Mucosa of rectum (tissue), 2 donors: ENCODE results near the gene CCDC81.

ENCODE experiments used
- H3K27ac ChIP-seq, 2 donors: one replicate each; pipeline ENCODE4 v1.7.0; 2013; ENCODE audit warnings: inconsistent platforms in 2 of 2, low read depth in 2 of 2, low read length in 2 of 2
- H3K27me3 ChIP-seq, 2 donors: one replicate each; pipeline ENCODE4 v1.7.0; 2013; ENCODE audit warnings: low read length in 2 of 2; ENCODE audit not compliant: control insufficient read depth in 2 of 2, insufficient read depth in 2 of 2
- H3K36me3 ChIP-seq, 2 donors: one replicate each; pipeline ENCODE4 v1.7.0; 2013; ENCODE audit warnings: low read length in 2 of 2; ENCODE audit not compliant: control insufficient read depth in 2 of 2, insufficient read depth in 2 of 2
- H3K4me1 ChIP-seq, 2 donors: one replicate each; pipeline ENCODE4 v1.7.0; 2013; ENCODE audit warnings: low read length in 2 of 2, mild to moderate bottlenecking in 1 of 2; ENCODE audit not compliant: control insufficient read depth in 2 of 2, insufficient read depth in 2 of 2
- H3K4me3 ChIP-seq, 2 donors: one replicate each; pipeline ENCODE4 v1.7.0; 2013; ENCODE audit warnings: low read length in 2 of 2
- H3K9ac ChIP-seq, 2 donors: one replicate each; pipeline ENCODE4 v1.7.0; 2013; ENCODE audit warnings: low read length in 2 of 2, low read depth in 1 of 2, mild to moderate bottlenecking in 1 of 2
- H3K9me3 ChIP-seq, 2 donors: one replicate each; pipeline ENCODE4 v1.7.0; 2013; ENCODE audit warnings: low read length in 2 of 2; ENCODE audit not compliant: control insufficient read depth in 2 of 2
- donor health status: healthy.
- donor health status: Normal muscosa, but diverticular disease.

Gene CCDC81

DNA sequence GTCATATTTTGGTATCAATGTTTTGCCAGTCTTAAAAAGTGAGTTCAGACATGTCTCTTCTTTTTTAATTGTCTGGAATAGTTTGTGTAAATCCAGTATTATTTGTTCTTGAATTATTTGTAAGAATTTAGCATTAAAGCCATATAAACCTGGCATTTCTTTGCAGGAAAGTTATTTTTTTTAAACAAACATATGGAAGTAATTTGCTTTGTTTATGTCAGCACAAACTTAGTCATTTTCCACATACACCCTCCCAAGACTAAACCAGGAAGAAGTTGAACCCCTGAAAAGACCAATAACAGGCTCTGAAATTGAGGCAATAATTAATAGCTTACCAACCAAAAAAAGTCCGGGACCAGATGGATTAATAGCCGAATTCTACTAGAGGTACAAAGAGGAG lies 9.1 kb upstream of the CCDC81 start:
- Histone ChIP-seq H3K4me3 (no peak overlapping the region), H3K9ac (no peak overlapping the region), H3K4me1 (no peaks in the 10 kb centered on the region), H3K27ac (no peak overlapping the region), H3K9me3 (no peaks in the 10 kb centered on the region), H3K27me3 (no peaks in the 10 kb centered on the region), H3K36me3 (no peaks in the 10 kb centered on the region)

DNA sequence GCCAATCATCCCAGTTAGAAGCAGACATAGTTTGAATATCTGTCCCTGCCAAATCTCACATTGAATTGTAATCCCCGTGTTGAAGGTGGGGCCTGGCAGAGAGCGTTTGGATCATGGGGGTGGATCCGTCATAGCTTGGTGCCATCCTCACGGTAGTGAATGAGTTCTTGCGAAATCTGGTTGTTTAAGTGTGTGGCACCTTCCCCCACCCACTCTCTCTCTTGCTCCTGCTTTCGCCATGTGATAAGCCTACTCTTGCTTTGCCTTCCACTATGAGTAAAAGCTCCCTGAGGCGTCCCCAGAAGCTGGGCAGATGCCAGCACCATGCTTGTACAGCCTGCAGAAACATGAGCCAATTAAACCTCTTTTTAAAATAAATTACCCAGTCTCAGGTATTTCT lies 5.0 kb upstream of the CCDC81 start:
- no peak overlapping the region for H3K27ac ChIP-seq
- H3K27me3 ChIP-seq, result no peaks in the 10 kb centered on the region
- H3K9ac ChIP-seq, result no peak overlapping the region
- no peaks in the 10 kb centered on the region for H3K36me3 ChIP-seq
- H3K4me1 ChIP-seq, result no peaks in the 10 kb centered on the region
- H3K4me3 ChIP-seq, result no peak overlapping the region
- no peaks in the 10 kb centered on the region for H3K9me3 ChIP-seq

DNA sequence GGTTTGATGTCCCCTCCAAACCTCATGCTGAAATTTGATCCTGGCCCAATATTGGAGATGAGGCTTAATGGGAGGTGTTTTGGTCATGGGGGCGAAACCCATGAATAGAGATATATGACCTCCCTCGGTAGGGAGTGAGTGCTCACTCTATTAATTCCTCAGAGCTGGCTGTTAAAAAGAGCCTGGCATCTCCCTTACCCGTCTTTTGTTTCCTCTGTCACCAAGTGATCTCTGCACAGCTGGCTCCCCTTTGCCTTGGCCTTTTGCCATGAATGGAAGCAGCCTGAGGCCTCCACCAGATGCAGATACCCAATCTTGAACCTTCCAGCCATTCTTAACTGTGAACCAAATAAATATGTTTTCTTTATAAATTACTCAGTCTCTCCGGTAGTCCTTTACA lies 4.5 kb upstream of the CCDC81 start:
- no peaks in the 10 kb centered on the region for H3K9me3 ChIP-seq
- no peak overlapping the region for H3K27ac ChIP-seq
- H3K4me3 ChIP-seq, result no peak overlapping the region
- no peaks in the 10 kb centered on the region for H3K4me1 ChIP-seq
- no peaks in the 10 kb centered on the region for H3K36me3 ChIP-seq
- H3K9ac ChIP-seq, result no peak overlapping the region
- no peaks in the 10 kb centered on the region for H3K27me3 ChIP-seq

DNA sequence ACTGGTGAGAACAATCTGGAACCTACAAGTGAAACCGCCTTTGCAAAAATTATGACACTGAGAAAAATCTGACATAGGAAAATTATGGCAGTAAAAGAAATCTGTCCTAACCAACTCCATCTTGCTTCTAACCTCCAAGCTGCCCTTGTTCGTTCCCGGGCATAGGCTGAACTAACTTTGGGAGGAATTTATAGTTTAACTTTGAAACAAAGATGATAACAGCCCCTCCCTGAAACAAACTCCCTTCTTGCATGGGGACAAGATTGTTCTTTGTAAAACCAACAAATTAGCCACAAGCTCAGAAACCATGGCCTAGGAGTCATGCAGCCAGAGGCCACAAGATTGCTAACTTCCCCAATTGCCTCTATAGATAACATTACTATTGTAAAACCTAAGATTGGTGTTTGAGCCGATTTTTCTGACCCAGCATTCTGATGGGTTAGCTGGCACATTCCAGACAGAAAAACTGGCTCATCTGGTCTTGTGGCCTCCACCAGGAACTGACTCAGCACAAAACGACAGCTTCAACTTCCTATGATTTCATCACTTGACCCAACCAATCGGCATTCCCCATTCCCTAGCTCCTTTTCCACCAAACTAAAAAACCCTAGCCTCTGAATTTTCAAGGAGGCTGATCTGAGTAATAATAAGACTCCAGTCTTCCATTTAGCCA lies 3.6 kb upstream of the CCDC81 start:
- Histone ChIP-seq H3K9me3 (no peaks in the 10 kb centered on the region), H3K9ac (no peak overlapping the region), H3K36me3 (no peaks in the 10 kb centered on the region), H3K27ac (no peak overlapping the region), H3K27me3 (no peaks in the 10 kb centered on the region), H3K4me3 (no peak overlapping the region), H3K4me1 (no peaks in the 10 kb centered on the region)

DNA sequence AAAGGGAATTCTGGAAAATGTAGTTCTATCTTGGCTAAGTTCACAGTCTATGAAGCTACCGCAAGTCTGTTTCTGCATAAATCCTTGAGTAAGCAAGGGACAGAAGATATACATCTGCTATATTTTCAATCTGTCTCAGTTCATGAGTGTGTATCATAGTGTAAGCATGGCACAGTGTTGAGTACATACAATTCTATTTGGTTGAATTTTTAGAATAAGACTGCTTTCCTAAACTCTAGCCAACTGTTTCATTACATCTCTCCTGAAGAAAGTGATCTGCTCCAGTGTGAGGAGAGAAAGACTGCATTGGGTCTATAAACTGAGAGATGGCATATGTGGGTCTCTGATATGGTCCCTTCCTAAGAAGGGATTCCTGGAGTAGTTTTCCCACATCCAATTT lies 2.6 kb upstream of the CCDC81 start:
- Histone ChIP-seq H3K27me3 (no peaks in the 10 kb centered on the region), H3K9me3 (no peaks in the 10 kb centered on the region), H3K9ac (no peak overlapping the region), H3K36me3 (no peaks in the 10 kb centered on the region), H3K4me1 (no peaks in the 10 kb centered on the region), H3K4me3 (no peak overlapping the region), H3K27ac (no peak overlapping the region)

DNA sequence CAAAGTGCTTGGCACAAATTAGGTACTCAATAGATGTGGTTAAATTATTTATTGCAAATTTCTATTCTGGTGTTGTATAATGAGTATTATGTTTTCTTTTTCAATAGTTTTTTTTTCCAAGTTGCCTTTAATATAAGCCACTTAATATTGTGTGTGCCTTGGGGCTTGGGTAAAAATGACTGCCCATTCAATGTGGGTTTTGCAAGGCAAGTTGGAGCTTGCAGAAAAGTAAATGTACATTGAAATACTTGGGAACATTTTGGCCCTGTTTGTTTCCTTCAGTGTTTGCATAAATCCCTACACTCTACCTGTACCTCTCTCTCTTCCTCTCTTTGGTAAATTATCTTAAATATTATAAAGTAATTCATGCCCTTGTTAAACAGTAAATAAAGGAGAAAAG lies 2.1 kb upstream of the CCDC81 start:
- Histone ChIP-seq H3K9ac (no peak overlapping the region), H3K4me3 (no peak overlapping the region), H3K36me3 (no peaks in the 10 kb centered on the region), H3K27ac (no peak overlapping the region), H3K4me1 (no peaks in the 10 kb centered on the region), H3K27me3 (no peaks in the 10 kb centered on the region), H3K9me3 (no peaks in the 10 kb centered on the region)

DNA sequence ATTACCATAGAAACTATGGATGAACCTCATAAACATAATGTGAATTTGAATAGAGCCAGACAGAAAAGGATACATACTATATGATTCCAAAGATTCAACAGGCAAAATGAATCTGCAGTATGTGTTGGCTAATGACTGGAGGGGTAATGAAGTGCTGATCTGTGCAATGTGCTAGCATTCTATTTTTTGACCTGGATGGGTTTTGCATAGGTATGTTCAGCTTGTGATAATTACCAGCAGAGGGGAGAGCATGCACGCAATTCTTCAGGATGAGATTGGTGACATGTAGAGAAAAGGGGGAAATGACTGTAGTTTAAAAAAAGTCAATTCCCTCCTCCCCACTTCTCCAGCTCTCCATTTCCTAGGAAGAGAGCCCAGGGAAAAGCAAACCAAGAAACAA lies 618 bp upstream of the CCDC81 start:
- Histone ChIP-seq H3K9ac (no peak overlapping the region), H3K27me3 (no peaks in the 10 kb centered on the region), H3K27ac (no peak overlapping the region), H3K36me3 (no peaks in the 10 kb centered on the region), H3K4me1 (no peaks in the 10 kb centered on the region), H3K4me3 (no peak overlapping the region), H3K9me3 (no peaks in the 10 kb centered on the region)

DNA sequence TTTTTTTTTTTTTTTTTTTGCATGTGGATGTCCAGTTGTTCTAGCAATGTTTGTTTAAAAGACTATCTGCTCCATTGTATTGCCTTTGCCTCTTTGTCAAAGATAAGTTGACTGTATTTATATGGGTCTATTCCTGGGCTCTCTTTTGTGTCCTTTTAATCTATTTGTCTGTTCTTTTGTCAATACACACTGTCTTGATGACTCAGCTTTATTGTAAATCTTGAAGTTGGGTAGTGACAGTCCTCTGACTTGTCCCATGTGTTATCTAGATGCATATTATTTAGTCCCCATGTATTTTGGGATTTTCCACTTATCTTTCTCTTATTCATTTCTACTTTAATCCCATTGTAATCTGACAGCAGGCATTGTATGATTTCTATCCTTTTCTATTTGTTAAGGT lies 3.3 kb downstream of the CCDC81 start:
- no peaks in the 10 kb centered on the region for H3K27me3 ChIP-seq
- H3K36me3 ChIP-seq, result no peaks in the 10 kb centered on the region
- no peak overlapping the region for H3K4me3 ChIP-seq
- no peak overlapping the region for H3K9ac ChIP-seq
- no peaks in the 10 kb centered on the region for H3K4me1 ChIP-seq
- H3K27ac ChIP-seq, result no peak overlapping the region
- H3K9me3 ChIP-seq, result no peaks in the 10 kb centered on the region

DNA sequence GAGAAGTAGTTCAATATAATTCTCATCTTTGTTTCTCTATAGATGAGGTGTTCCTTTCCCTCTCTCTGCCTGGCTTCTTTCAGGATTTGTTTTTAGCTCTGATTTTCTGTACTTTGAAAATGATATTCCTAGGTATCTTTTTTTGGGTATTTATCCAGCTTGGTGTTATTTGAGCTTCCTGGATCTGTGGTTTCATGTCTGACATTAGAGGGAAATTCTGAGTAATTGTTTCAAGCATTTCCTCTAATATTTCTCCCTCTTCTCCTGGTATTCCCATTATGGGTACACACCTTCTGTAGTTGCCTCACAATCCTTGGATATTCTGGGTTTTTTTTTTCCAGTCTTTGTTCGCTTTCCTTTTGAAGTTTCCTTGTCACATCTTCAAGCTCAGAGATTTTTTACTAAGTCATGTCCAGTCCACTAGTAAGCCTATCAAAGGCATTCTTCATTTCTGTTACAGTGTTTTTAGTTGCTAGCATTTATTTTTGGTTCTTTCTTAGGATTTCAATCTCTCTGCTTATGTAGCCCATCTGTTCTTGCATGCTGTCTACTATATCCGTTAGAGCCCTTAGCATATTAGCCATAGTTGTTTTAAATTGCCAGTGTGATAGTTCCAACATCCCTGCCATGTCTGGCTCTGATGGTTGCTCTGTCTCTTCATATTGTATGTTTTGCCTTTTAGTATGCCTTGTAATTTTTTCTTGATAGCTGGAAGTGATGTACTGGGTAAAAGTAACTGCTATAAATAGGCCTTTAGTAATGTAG lies 5.8 kb downstream of the CCDC81 start:
- Histone ChIP-seq H3K4me3 (no peak overlapping the region), H3K36me3 (no peaks in the 10 kb centered on the region), H3K9ac (no peak overlapping the region), H3K27ac (no peak overlapping the region), H3K9me3 (no peaks in the 10 kb centered on the region), H3K4me1 (no peaks in the 10 kb centered on the region), H3K27me3 (no peaks in the 10 kb centered on the region)

DNA sequence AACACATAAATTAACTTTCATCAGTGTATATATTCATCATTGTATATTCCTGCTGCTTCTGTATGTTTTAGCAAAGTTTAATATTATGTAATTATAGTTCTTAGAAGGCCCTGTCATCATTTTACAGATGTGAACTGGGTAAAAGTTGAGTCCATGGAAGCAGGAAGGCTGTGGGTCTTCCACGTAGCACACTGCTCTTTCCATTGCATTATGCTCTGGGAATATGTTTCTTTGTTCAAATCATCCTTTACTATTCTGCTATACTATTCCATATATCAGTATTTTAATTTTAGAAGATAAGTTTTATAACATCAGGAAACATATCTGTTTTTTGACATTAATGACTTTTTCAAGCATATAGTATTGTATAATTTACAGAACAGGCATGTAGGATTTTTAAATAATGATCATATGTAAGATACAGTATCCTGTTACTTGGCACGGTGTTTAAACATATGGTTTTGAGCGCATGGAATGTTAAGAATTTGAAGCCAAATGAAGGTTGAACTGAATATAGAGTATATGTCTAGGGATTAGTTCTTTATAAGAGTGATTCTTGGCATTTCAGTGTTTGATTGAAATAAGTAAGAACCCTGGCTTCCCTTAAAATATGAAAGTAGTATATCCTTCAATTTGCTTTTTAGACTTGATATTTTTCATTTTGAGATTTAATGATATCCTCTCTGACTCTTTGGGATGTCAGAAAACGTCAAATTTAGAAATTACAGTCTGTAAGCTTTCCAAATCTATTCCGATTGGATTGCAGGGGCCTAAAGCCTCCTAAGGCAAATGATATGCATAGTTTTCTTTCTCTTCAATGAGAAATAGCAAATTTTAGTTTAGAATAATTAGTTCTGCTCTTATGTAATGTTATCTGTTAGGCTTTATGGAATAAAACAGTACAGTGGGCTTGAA lies 8.6 kb downstream of the CCDC81 start:
- no peaks in the 10 kb centered on the region for H3K4me1 ChIP-seq
- H3K27ac ChIP-seq, result no peak overlapping the region
- H3K9me3 ChIP-seq, result no peaks in the 10 kb centered on the region
- H3K4me3 ChIP-seq, result no peak overlapping the region
- H3K9ac ChIP-seq, result no peak overlapping the region
- H3K36me3 ChIP-seq, result no peaks in the 10 kb centered on the region
- H3K27me3 ChIP-seq, result no peaks in the 10 kb centered on the region
